ENCODE measurements around the gene TIAM2. TPM values are rescaled to one million over a fixed set of nuclear protein-coding genes. Genes with fewer than 3 reads are reported as not detected.

Gene TIAM2
- total RNA-seq, 2 experiments from 2014 or later = 5.4 to 6.2 TPM

DNA sequence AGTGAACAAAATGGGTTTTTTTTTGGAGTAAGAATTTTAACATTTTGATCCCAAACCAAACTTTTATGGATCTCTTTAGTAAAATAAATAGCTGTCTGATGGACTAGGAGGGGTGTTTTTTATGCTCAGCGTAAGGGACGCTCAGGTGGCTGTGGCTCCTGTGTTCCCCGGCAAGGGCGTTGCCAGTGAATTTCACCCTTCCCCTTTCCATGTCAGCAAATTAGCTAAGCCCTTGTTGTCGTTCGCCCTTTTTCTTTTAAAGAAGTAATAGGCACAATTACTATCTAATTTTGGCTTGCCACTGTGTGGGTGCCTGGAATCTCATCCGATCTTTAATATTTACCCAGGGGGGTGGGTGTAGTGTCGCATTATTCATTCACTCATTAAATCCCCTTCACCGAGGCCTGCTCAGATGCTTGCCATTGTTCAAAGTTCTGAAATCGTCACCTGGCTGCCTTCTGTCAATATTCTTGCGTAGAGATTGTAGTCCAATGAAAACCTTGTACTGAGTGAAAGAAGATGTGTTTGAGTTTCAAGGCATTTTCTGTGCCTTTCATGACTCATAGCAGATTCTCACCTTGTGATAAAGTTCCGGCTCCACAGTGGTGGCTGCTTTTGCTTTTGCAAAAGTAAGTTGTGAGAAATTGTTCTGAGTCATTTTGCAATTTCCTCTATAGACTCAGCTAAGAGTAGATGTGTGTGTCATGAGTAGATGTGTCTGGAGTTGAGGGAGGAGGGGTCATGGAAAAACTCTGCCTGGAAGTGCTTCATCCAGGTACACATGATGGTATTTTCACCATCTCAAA is 228.7 kb downstream of the TIAM2 start:
- Histone ChIP-seq H3K4me3 (ENCODE audit: low read depth, low read length, poor library complexity, severe bottlenecking) (no peak overlapping the region), H3K27ac (ENCODE audit: low read depth, low read length, poor library complexity, severe bottlenecking) (no peak overlapping the region), H3K79me2 (ENCODE audit: insufficient read depth, low read depth, low read length) (no peaks in the 10 kb centered on the region), H3K9me2 (ENCODE audit: insufficient read depth, low read length) (no peaks in the 10 kb centered on the region), H4K20me1 (ENCODE audit: insufficient read depth, low read length) (no peaks in the 10 kb centered on the region), H3K4me2 (ENCODE audit: low read length) (no peak overlapping the region), H3K9me3 (ENCODE audit: low read length) (no peaks in the 10 kb centered on the region), H2AFZ (ENCODE audit: low read length) (no peak overlapping the region), H3K36me3 (ENCODE audit: insufficient read depth, low read length) (no peaks in the 10 kb centered on the region; the same call in 1 of the 2 replicates), H3K4me1 (ENCODE audit: insufficient read depth, low read length, poor library complexity, severe bottlenecking) (no peaks in the 10 kb centered on the region)
- no TSS peak for BruUV-seq (replicated peaks)
- DNase-seq (ENCODE audit: low spot score) = no peak
- CTCF ChIA-PET (ENCODE audit: unreplicated experiment) = no interaction called here
- intact Hi-C loops (cut with micrococcal nuclease; ENCODE audit: unreplicated experiment) = no loop called here
- TF ChIP-seq, protein P1, sequence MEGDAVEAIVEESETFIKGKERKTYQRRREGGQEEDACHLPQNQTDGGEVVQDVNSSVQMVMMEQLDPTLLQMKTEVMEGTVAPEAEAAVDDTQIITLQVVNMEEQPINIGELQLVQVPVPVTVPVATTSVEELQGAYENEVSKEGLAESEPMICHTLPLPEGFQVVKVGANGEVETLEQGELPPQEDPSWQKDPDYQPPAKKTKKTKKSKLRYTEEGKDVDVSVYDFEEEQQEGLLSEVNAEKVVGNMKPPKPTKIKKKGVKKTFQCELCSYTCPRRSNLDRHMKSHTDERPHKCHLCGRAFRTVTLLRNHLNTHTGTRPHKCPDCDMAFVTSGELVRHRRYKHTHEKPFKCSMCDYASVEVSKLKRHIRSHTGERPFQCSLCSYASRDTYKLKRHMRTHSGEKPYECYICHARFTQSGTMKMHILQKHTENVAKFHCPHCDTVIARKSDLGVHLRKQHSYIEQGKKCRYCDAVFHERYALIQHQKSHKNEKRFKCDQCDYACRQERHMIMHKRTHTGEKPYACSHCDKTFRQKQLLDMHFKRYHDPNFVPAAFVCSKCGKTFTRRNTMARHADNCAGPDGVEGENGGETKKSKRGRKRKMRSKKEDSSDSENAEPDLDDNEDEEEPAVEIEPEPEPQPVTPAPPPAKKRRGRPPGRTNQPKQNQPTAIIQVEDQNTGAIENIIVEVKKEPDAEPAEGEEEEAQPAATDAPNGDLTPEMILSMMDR (conservative IDR thresholded peaks at IDR 0.05; ENCODE audit: low read length) = no peak
- no peak for TF ChIP-seq EZH2phosphoT487 (IDR thresholded peaks at IDR 0.05; ENCODE audit: borderline replicate concordance, low read depth, low read length)
- POLR2A ChIA-PET = interaction anchor here (0.6 kb wide), 2 partner anchors 1375 to 1856 kb away, joined by 3 read pairs; no protein-coding TSS in a partner anchor

DNA sequence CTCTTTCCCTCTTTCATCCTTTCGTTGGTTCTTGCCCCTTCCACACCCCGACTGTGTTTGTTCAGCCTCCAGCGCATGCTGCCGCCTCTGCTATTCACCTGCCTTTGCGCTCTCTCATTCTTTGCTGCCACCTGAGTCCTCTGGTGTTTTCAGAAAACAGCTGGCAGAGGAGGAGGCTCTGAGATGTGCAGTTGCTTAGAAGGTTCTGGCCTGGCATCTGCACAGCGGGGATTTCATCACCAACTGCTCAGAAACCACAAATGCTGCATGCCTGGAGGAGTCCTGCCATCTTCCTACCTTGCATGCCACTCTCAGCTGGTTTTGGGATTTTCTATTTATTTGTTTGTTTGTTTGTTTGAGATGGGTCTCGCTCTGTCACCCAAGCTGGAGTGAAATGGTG is 229.5 kb downstream of the TIAM2 start:
- H2AFZ ChIP-seq (ENCODE audit: low read length) = no peak overlapping the region
- DNase-seq (ENCODE audit: low spot score) = no peak
- ChIA-PET CTCF (ENCODE audit: unreplicated experiment) (no interaction called here), POLR2A (interaction anchor here (0.6 kb wide), 1 partner anchor 1855 kb away, joined by 3 read pairs; no protein-coding TSS in a partner anchor)
- H3K4me1 ChIP-seq (ENCODE audit: insufficient read depth, low read length, poor library complexity, severe bottlenecking) = no peaks in the 10 kb centered on the region
- H3K27ac ChIP-seq (ENCODE audit: low read depth, low read length, poor library complexity, severe bottlenecking) = no peak overlapping the region
- no peaks in the 10 kb centered on the region for H3K79me2 ChIP-seq (ENCODE audit: insufficient read depth, low read depth, low read length)
- H3K4me3 ChIP-seq (ENCODE audit: low read depth, low read length, poor library complexity, severe bottlenecking) = no peak overlapping the region
- intact Hi-C loops (cut with micrococcal nuclease; ENCODE audit: unreplicated experiment) = no loop called here
- no peak overlapping the region for H3K4me2 ChIP-seq (ENCODE audit: low read length)
- BruUV-seq (replicated peaks) = no TSS peak
- TF ChIP-seq, protein P1 (conservative IDR thresholded peaks at IDR 0.05; ENCODE audit: low read length) = no peak
- no peak for TF ChIP-seq EZH2phosphoT487 (IDR thresholded peaks at IDR 0.05; ENCODE audit: borderline replicate concordance, low read depth, low read length)
- H4K20me1 ChIP-seq (ENCODE audit: insufficient read depth, low read length) = no peaks in the 10 kb centered on the region
- no peaks in the 10 kb centered on the region for H3K9me3 ChIP-seq (ENCODE audit: low read length)
- H3K36me3 ChIP-seq (ENCODE audit: insufficient read depth, low read length) = no peaks in the 10 kb centered on the region; the same call in 1 of the 2 replicates
- no peaks in the 10 kb centered on the region for H3K9me2 ChIP-seq (ENCODE audit: insufficient read depth, low read length)

GRCh38 chr6:155227046-155227445 is 231.9 kb downstream of the TIAM2 start:
- DNase-seq (ENCODE audit: low spot score) = no peak
- no peaks in the 10 kb centered on the region for H3K79me2 ChIP-seq (ENCODE audit: insufficient read depth, low read depth, low read length)
- H3K4me1 ChIP-seq (ENCODE audit: insufficient read depth, low read length, poor library complexity, severe bottlenecking) = no peaks in the 10 kb centered on the region
- no TSS peak for BruUV-seq (replicated peaks)
- intact Hi-C loops (cut with micrococcal nuclease; ENCODE audit: unreplicated experiment) = no loop called here
- H2AFZ ChIP-seq (ENCODE audit: low read length) = no peak overlapping the region
- ChIA-PET POLR2A (interaction anchor here (0.7 kb wide), 1 partner anchor 187 kb away, joined by 4 read pairs; no protein-coding TSS in a partner anchor), CTCF (ENCODE audit: unreplicated experiment) (no interaction called here)
- H3K27ac ChIP-seq (ENCODE audit: low read depth, low read length, poor library complexity, severe bottlenecking) = no peak overlapping the region
- no peaks in the 10 kb centered on the region for H3K9me3 ChIP-seq (ENCODE audit: low read length)
- peaks cover 3% of the 10 kb centered on the region; the same call in 1 of the 2 replicates for H3K36me3 ChIP-seq (ENCODE audit: insufficient read depth, low read length)
- no peaks in the 10 kb centered on the region for H4K20me1 ChIP-seq (ENCODE audit: insufficient read depth, low read length)
- no peaks in the 10 kb centered on the region for H3K9me2 ChIP-seq (ENCODE audit: insufficient read depth, low read length)
- no peak overlapping the region for H3K4me3 ChIP-seq (ENCODE audit: low read depth, low read length, poor library complexity, severe bottlenecking)
- H3K4me2 ChIP-seq (ENCODE audit: low read length) = no peak overlapping the region
- TF ChIP-seq EZH2phosphoT487 (IDR thresholded peaks at IDR 0.05; ENCODE audit: borderline replicate concordance, low read depth, low read length) = no peak
- TF ChIP-seq, protein P1 (conservative IDR thresholded peaks at IDR 0.05; ENCODE audit: low read length) = no peak
